Measurements from ENCODE around the gene CTR9.

Gene CTR9

GRCh38 chr11:10777393-10777793, 26.3 kb downstream of the CTR9 start:
- H3K27ac ChIP-seq, result peak overlapping the region in 11 of 21 experiments; percentile 47 to 79 (median 68)
- no peak overlapping the region for H3K4me3 ChIP-seq

GRCh38 chr11:10777806-10778205, 26.8 kb downstream of the CTR9 start:
- peak overlapping the region in 17 of 21 experiments; percentile 5 to 79 (median 57) for H3K27ac ChIP-seq

GRCh38 chr11:10778217-10778970, 27.3 kb downstream of the CTR9 start:
- Histone ChIP-seq H3K27ac (peak overlapping the region in 17 of 21 experiments; percentile 5 to 84 (median 67)), H3K4me3 (no peak overlapping the region)

More at GRCh38 chr11:10777806-10778205, 26.8 kb downstream of the CTR9 start:
- no peak overlapping the region for H3K4me3 ChIP-seq

GRCh38 chr11:10779086-10779485, 28.0 kb downstream of the CTR9 start:
- Histone ChIP-seq H3K4me3 (no peak overlapping the region), H3K27ac (peak overlapping the region in 13 of 21 experiments; percentile 16 to 84 (median 48))

- peak overlapping the region in 3 of 21 experiments; percentile 15 to 30 (median 23) for H3K27ac ChIP-seq
- H3K4me3 ChIP-seq, result no peak overlapping the region
Observed at GRCh38 chr11:10780040-10780439, 29.0 kb downstream of the CTR9 start.

- Histone ChIP-seq H3K27ac (peak overlapping the region in 2 of 21 experiments; percentile 13 to 20), H3K4me3 (no peak overlapping the region)
Observed at GRCh38 chr11:10784232-10785145, 33.4 kb downstream of the CTR9 start.

- no peak overlapping the region for H3K4me3 ChIP-seq
- no peak overlapping the region for H3K27ac ChIP-seq
Observed at GRCh38 chr11:10785146-10785474, 34.1 kb downstream of the CTR9 start.

- Histone ChIP-seq H3K27ac (no peak overlapping the region), H3K4me3 (no peak overlapping the region)
Observed at GRCh38 chr11:10786451-10786850, 35.4 kb downstream of the CTR9 start.

- no peak overlapping the region for H3K4me3 ChIP-seq
Observed at GRCh38 chr11:10792385-10793068, 41.5 kb downstream of the CTR9 start.

GRCh38 chr11:10793470-10794255, 42.6 kb downstream of the CTR9 start:
- Histone ChIP-seq H3K4me3 (no peak overlapping the region), H3K27ac (no peak overlapping the region)

More at GRCh38 chr11:10792385-10793068, 41.5 kb downstream of the CTR9 start:
- no peak overlapping the region for H3K27ac ChIP-seq

- no peak overlapping the region for H3K4me3 ChIP-seq
- no peak overlapping the region for H3K27ac ChIP-seq
Observed at GRCh38 chr11:10796191-10796590, 45.1 kb downstream of the CTR9 start.

- no peak overlapping the region for H3K4me3 ChIP-seq
- H3K27ac ChIP-seq, result no peak overlapping the region
Observed at GRCh38 chr11:10797001-10797400, 46.0 kb downstream of the CTR9 start.

- Histone ChIP-seq H3K27ac (no peak overlapping the region), H3K4me3 (no peak overlapping the region)
Observed at GRCh38 chr11:10797531-10797930, 46.5 kb downstream of the CTR9 start.

- Histone ChIP-seq H3K27ac (no peak overlapping the region), H3K4me3 (no peak overlapping the region)
Observed at GRCh38 chr11:10798330-10798928, 47.4 kb downstream of the CTR9 start.

GRCh38 chr11:10800292-10800691, 49.2 kb downstream of the CTR9 start:
- H3K27ac ChIP-seq, result no peak overlapping the region
- H3K4me3 ChIP-seq, result no peak overlapping the region

GRCh38 chr11:10803676-10804075, 52.6 kb downstream of the CTR9 start:
- H3K4me3 ChIP-seq, result no peak overlapping the region
- H3K27ac ChIP-seq, result no peak overlapping the region

- Histone ChIP-seq H3K27ac (peak overlapping the region in 4 of 21 experiments; percentile 10 to 95 (median 19)), H3K4me3 (peak overlapping the region in 5 of 7 experiments; percentile 4 to 98 (median 71))
Observed at GRCh38 chr11:10805741-10806140, 54.7 kb downstream of the CTR9 start.

- Histone ChIP-seq H3K4me3 (peak overlapping the region; percentile 71 to 98 (median 92)), H3K27ac (peak overlapping the region in 4 of 21 experiments; percentile 10 to 99 (median 55))
Observed at GRCh38 chr11:10806206-10806605, 55.2 kb downstream of the CTR9 start.
